22Rv1 (cell line): ENCODE results near the gene PTPRC.

Experiments
- H3K27ac ChIP-seq: fragments of 450-650 bp; 2 replicates; pipeline ENCODE4 v1.5.1; 2017
- ZFX ChIP-seq: fragments of 450-650 bp; IDR thresholded peaks from 2 replicates; pipeline ENCODE4 v1.6.1; 2017; ENCODE audit warnings: antibody characterized with exemption, borderline replicate concordance
- TF ChIP-seq, protein P1 (sequence below): fragments of 450-650 bp; IDR thresholded peaks from 2 replicates; pipeline ENCODE4 v1.5.1; 2017; ENCODE audit warnings: mild to moderate bottlenecking

Gene PTPRC, protein sequence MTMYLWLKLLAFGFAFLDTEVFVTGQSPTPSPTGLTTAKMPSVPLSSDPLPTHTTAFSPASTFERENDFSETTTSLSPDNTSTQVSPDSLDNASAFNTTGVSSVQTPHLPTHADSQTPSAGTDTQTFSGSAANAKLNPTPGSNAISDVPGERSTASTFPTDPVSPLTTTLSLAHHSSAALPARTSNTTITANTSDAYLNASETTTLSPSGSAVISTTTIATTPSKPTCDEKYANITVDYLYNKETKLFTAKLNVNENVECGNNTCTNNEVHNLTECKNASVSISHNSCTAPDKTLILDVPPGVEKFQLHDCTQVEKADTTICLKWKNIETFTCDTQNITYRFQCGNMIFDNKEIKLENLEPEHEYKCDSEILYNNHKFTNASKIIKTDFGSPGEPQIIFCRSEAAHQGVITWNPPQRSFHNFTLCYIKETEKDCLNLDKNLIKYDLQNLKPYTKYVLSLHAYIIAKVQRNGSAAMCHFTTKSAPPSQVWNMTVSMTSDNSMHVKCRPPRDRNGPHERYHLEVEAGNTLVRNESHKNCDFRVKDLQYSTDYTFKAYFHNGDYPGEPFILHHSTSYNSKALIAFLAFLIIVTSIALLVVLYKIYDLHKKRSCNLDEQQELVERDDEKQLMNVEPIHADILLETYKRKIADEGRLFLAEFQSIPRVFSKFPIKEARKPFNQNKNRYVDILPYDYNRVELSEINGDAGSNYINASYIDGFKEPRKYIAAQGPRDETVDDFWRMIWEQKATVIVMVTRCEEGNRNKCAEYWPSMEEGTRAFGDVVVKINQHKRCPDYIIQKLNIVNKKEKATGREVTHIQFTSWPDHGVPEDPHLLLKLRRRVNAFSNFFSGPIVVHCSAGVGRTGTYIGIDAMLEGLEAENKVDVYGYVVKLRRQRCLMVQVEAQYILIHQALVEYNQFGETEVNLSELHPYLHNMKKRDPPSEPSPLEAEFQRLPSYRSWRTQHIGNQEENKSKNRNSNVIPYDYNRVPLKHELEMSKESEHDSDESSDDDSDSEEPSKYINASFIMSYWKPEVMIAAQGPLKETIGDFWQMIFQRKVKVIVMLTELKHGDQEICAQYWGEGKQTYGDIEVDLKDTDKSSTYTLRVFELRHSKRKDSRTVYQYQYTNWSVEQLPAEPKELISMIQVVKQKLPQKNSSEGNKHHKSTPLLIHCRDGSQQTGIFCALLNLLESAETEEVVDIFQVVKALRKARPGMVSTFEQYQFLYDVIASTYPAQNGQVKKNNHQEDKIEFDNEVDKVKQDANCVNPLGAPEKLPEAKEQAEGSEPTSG (N-terminal part only)

DNA sequence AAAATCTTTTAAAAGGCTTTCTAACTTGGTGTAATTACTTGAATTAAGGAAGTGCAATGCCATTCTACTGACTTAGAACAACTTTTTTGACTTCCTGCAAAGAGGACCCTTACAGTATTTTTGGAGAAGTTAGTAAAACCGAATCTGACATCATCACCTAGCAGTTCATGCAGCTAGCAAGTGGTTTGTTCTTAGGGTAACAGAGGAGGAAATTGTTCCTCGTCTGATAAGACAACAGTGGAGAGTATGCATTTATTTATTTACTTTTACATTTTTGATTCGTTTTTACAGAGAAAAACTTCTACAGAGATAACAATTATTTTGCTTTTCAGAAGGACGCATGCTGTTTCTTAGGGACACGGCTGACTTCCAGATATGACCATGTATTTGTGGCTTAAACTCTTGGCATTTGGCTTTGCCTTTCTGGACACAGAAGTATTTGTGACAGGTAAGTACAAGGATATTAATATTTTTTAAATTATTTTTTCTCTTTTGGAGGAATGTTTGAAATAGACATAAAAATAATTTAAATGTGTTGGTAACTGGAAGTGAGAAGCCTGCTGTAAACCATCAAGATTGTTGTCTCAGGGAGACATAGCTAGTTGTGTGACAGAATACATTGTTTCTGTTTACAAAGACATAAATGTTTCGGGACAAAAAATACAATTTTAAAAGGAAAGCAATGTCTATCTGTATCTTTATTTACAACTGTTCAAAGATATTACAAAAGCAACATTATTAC, at the start of gene PTPRC:
TSS of gene PTPRC (plus strand) at position 147 of the 742 bp plus-strand sequence. CDS start at position 376, 229 bp downstream.
- no peak within 1 kb of the TSS for H3K27ac ChIP-seq

DNA sequence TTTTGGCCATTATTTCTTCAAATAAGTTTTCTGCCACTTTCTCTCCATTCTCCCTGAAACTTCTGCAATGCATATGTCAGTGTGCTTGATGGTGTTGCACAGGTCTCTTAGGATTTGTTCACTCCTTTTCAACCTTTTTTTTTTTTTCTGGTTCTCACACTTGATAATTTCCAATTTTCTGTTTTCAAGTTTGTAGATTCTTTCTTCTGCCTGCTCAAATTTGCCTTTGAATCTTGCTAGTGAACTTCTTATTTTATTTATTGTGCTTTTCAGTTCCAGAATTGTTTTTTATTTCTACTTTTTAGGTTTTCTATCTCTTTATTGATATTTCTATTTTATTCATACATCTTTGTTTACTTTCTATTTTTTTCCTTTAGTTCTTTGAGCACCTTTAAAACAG, 48.4 kb upstream of the PTPRC start:
- TF ChIP-seq, protein P1, sequence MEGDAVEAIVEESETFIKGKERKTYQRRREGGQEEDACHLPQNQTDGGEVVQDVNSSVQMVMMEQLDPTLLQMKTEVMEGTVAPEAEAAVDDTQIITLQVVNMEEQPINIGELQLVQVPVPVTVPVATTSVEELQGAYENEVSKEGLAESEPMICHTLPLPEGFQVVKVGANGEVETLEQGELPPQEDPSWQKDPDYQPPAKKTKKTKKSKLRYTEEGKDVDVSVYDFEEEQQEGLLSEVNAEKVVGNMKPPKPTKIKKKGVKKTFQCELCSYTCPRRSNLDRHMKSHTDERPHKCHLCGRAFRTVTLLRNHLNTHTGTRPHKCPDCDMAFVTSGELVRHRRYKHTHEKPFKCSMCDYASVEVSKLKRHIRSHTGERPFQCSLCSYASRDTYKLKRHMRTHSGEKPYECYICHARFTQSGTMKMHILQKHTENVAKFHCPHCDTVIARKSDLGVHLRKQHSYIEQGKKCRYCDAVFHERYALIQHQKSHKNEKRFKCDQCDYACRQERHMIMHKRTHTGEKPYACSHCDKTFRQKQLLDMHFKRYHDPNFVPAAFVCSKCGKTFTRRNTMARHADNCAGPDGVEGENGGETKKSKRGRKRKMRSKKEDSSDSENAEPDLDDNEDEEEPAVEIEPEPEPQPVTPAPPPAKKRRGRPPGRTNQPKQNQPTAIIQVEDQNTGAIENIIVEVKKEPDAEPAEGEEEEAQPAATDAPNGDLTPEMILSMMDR = no peak
- TF ChIP-seq ZFX = no peak
- no peak overlapping the region for H3K27ac ChIP-seq

More for the DNA sequence above, at the start of gene PTPRC:
- TF ChIP-seq ZFX = no peak
- TF ChIP-seq, protein P1 = no peak

DNA sequence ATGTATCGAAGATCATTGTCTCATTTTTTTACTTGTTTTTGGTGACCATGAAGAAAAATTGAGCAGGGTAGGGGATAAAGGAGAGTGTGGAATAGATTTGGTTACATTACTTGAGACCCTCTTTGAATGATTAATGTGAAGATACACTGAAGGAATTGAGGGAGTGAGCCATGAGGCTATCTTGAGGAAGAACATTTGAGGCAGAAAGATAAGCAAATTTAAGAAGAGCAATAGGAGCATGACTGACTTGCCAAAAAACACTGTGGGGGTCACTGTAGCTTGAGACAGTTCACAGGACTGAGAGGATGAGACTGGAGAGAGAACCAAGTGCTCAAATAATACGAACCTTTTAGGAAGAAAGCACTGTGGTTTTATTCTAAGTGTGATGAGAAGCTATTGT, 43.1 kb upstream of the PTPRC start:
- no peak for TF ChIP-seq ZFX
- TF ChIP-seq, protein P1 = no peak
- no peak overlapping the region for H3K27ac ChIP-seq

DNA sequence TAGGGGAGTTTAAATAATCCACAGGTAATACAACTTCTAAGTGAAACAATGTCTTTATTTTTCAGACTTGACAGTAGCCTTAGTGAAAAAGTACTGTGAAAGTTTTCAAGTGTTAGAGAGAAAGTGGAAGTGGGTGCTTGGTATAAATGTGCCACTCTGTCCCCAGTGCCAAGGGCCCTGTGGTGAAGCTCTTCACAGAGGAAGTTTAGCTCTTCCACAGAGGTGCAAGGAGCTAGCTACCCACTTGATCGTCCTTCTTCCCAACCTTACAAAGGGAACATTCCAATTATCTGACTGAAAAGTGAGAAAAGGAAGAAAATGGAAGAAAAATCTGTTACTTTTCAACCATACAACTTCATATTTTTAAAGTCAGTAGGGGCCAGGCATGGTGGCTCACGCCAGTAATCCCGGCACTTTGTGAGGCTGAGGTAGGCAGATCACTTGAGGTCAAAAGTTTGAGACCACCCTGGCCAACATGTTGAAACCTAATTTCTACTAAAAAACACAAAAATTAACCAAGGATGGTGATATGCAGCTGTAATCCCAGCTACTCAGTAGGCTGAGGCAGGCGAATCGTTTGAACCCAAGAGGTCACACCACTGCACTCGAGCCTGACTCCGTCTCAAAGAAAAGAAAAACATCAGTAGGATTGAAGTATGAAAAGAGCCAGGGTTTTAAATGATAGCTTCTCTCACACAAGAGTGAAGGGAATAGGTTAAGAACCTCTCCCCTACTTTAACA, 41.0 kb upstream of the PTPRC start:
- no peak for TF ChIP-seq ZFX
- TF ChIP-seq, protein P1 = no peak
- no peak overlapping the region for H3K27ac ChIP-seq

DNA sequence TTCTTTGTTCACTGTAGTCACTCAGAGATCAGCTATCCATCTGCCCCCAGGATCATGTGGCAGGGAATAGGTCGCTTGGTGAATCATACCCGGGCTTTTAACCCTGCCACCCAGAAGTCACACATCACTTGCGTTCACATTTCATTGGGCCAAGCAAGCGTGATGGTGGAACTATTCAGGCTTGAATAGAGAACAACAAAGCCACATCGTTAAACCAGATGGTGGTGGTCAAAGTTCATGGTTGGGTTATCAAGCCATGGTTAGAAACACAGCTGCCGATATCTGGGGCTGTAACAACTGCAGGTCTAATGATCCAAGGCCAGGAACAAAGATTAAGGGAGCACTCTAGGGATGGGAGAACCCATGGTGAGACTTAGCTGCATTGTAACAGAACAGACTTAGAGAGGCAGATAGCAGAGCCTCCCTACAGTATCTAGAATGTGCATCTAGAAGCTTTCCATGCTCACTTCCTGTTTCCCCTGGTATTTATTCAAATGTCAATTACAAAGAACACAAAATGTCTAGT, 40.0 kb upstream of the PTPRC start:
- H3K27ac ChIP-seq = no peak overlapping the region

More for the DNA sequence above, 40.0 kb upstream of the PTPRC start:
- TF ChIP-seq ZFX = no peak
- TF ChIP-seq, protein P1 = no peak
